Measurements from ENCODE around the gene TEPSIN. TPM values are rescaled to one million over a fixed set of nuclear protein-coding genes. Genes with fewer than 3 reads are reported as not detected.

The TEPSIN gene
- total and polyA plus RNA-seq, 2 of the 8 experiments (the other 6 are each of a cell fraction or from before 2014, with no cell fraction given): 22.9 to 28.0 TPM

GRCh38 chr17:81273698-81274470 is 35.0 kb upstream of the TEPSIN start:
- Histone ChIP-seq H4K5ac (ENCODE audit: insufficient read length, low read depth, low read length) (no peak overlapping the region), H3K14ac (ENCODE audit: insufficient read length) (no peak overlapping the region), H3K56ac (replicated peaks; ENCODE audit: insufficient read length, low read depth, low read length) (no peak overlapping the region), H3K23ac (ENCODE audit: insufficient read length) (no peak overlapping the region), H3K4me2 (ENCODE audit: insufficient read depth in 1 of 2, low read depth in 2 of 2, low read length in 2 of 2) (no peak overlapping the region), H2BK15ac (ENCODE audit: low read length) (no peak overlapping the region), H3K27ac (ENCODE audit: low read depth, low read length) (no peak overlapping the region), H3K79me2 (ENCODE audit: control insufficient read depth in 1 of 2, insufficient read depth in 2 of 2, low read length in 2 of 2) (no peaks in the 10 kb centered on the region), H3K27me3 (replicated peaks in 1 of 4; ENCODE audit: control insufficient read depth in 3 of 4, extremely low read depth in 1 of 4, insufficient read depth in 3 of 4, low read length in 3 of 4) (no peaks in the 10 kb centered on the region), H3K23me2 (ENCODE audit: low read depth, low read length) (no peaks in the 10 kb centered on the region), H2BK12ac (ENCODE audit: low read depth, low read length) (no peak overlapping the region), H3K4me3 (ENCODE audit: extremely low read depth in 1 of 4, insufficient read depth in 2 of 4, low read depth in 3 of 4, low read length in 4 of 4) (no peak overlapping the region), H3K36me3 (ENCODE audit: control insufficient read depth in 2 of 4, insufficient read depth in 4 of 4, low read length in 3 of 4) (peaks cover 0 to 22% (median 3%) of the 10 kb centered on the region in 4 experiments; a peak in 3 of 8 replicates), H2BK5ac (ENCODE audit: low read depth, low read length) (no peak overlapping the region), H2BK120ac (replicated peaks; ENCODE audit: low read depth, low read length) (no peak overlapping the region), H3K9me3 (ENCODE audit: insufficient read depth in 2 of 2, low read depth in 1 of 2, low read length in 1 of 2) (no peaks in the 10 kb centered on the region), H3K4ac (replicated peaks; ENCODE audit: insufficient read length, low read depth, low read length) (no peak overlapping the region), H3K9ac (replicated peaks in 1 of 4; ENCODE audit: extremely low read depth in 1 of 4, low read depth in 3 of 4, low read length in 3 of 4) (no peak overlapping the region), H2BK20ac (ENCODE audit: low read length) (no peak overlapping the region), H3K4me1 (replicated peaks in 1 of 4; ENCODE audit: control insufficient read depth in 3 of 4, insufficient read depth in 4 of 4, low read length in 3 of 4) (no peaks in the 10 kb centered on the region), H2AFZ (ENCODE audit: low read length) (no peak overlapping the region), H3K18ac (ENCODE audit: extremely low read depth, low read length) (no peak overlapping the region), H3K79me1 (ENCODE audit: low read depth, low read length) (no peaks in the 10 kb centered on the region; the same call in 1 of the 2 replicates), H2AK5ac (ENCODE audit: low read depth, low read length) (no peak overlapping the region), H4K20me1 (replicated peaks in 1 of 2; ENCODE audit: control insufficient read depth in 1 of 2, insufficient read depth in 2 of 2, low read length in 2 of 2) (peaks cover 11 to 12% of the 10 kb centered on the region in 2 experiments), H4K91ac (replicated peaks; ENCODE audit: insufficient read length, low read length) (no peak overlapping the region), H4K8ac (ENCODE audit: extremely low read depth, insufficient read depth, low read length) (no peak overlapping the region)
- CTCF ChIA-PET (ENCODE audit: partially characterized antibody): interaction anchor here (1.1 to 1.8 kb wide), 2 partner anchors 17 to 26 kb away, joined by 3 to 4 read pairs; no protein-coding TSS in a partner anchor
- 96% methylated on average over 30 of the region's 31 CpGs; no CpG with 5 or more reads in 1 of the 2 experiments for WGBS, 2 experiments (ENCODE audit: extremely low coverage in 1 of 2, insufficient coverage in 1 of 2, insufficient read length in 1 of 2, insufficient replicate concordance in 2 of 2, low coverage in 1 of 2, low lambda C conversion rate in 2 of 2, missing lambda C conversion rate in 1 of 2)
- no peak for DNase-seq (ENCODE audit: low read depth in 1 of 2, low spot score in 2 of 2)
- POLR2A ChIA-PET (ENCODE audit: partially characterized antibody): no interaction called here
- no peak for TF ChIP-seq BRCA1 (IDR thresholded peaks at IDR 0.05; ENCODE audit: low read depth, low read length)
- FAIRE-seq: no peak

Data from H1 (cell line).